ENCODE results near the gene HPN.
"Not testable (repeated sequence)": the region's sequence is repeated elsewhere in the genome, so short reads cannot be mapped to it uniquely, and the experiment has no call there.

Gene HPN

DNA sequence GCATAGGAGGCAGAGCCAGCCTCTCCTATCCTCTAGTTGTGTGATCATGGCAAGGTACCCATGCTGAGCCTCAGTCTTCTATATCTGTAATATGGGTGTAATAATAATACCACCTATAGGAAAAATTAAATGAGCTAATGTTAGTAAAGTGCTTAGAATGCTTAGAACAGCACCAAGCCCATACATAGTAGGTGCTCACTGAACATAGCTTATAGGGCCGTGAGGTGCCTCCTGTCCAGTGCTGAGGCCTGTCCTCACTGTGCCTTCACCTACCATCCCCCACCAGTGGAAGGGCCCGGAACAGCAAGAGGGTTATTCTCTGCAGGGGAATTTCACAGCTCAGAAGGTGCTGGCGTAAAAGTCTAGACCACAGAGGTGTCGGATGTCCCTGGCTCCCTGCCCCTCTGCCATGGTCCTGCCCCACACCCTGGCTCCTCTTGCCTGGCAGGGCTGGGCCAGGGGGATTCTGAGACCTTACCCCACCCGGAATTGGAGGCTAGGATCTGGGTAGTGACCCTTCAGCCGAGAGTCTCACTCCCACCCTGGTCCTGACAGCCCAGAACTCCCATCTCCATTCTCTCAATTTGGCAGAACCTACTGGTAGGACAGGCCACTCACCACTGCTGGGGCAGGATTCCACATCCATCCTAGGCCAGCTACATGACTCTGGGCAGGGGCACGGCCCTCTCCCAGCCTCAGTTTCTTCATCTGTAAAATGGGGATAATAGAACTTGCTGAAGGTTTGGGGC is 13.5 kb upstream of the HPN start:
- no peak for DNase-seq (ENCODE audit: low read depth)

DNA sequence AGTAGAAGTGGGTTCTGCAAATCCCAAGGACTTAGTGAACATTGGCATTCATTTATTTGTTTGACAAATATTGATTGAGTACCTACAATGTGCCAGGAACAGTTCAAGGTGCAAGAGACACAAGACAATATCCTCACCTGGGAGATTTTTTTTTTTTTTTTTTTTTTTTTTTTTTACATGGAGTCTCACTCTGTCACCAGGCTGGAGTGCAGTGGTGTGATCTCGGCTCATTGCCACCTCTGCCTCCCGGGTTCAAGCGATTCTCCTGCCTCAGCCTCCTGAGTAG is 13.0 kb upstream of the HPN start:
- DNase-seq (ENCODE audit: low read depth) = not testable (repeated sequence)

DNA sequence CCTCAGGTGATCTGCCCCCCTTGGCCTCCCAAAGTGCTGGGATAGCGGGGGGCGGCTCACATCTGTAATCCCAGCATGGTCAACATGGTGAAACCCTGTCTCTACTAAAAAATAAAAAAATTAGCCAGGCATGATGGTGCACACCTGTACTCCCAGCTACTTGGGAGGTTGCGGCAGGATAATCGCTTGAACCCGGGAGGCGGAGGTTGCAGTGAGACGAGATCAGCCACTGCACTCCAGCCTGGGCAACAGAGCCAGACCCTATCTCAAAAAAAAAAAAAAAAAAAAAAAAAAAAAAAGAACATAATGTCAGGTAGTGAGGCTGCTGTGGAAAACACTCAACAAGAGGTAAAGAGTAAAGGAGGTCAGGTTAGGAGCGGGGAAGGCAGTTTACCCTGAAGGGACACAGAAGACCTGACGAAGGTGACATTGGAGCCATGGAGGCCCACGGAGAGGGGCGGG is 12.2 kb upstream of the HPN start:
- DNase-seq (ENCODE audit: low read depth) = not testable (repeated sequence)

DNA sequence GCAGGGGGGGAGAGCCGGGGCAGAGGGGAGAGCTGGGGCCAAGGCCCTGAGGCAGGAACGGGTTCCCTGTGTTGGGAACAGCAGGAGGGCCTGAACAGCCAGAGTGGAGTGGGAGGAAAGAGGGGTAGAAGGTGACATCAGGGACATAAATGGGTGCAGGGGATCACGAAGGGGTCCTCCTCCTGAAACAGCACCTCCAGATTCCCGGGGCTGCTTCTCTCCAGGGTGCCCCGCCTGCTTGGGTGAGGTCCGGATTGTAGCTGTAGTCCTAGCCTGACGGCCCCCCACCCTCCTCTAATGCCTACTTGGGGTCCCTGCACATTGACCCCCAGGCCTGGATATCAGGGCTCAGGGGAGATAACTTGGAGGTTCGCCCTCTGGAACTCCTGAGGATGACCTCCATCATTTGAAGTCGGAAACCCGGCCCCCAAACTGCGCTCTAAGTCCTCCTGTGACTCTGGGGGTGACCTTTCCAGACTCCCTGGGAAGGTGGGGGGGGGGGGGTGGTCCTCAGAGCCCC is 11.7 kb upstream of the HPN start:
- DNase-seq (ENCODE audit: low read depth) = no peak

DNA sequence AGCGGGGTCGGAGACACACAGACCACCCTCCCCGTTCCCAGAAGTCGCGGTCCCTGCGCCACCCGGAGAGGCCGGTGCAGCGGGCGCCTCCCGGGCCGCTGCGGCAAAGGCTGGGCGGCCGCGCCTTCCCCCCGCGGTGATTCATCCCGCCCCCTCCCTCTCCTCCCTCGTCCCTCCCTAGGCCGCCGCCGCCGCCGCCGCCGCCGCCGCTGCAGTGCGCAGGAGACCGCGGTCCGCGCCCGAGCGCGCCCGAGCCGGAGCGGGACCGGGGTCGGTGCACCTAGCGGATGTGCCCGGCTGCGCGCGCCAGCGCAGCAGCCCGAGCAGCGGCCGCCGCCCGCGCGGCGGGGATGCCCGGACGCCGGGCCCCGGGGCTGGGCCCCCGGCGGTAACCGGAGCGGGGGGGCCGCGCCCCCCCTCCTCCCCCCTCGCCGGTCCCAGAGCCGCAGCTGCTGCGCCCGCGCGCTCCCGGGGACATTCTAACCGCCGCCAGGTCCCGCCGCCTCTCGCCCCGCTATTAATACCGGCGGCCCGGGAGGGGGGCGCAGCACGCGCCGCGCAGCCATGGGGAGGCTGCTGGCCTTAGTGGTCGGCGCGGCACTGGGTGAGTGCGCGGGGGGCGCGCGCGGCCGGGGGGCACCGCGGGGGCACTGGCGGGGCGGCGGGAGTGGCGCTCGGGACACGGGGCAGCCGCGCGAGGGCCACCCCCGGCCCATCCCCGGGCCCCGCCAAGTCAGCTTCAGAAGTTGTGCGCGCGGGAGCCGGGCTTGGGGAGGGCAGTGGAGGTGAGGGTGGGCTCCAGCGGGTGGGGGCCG is 11.1 kb upstream of the HPN start, which contains the start of gene SCN1B:
TSS of gene SCN1B (plus strand) at position 214 of the 815 bp plus-strand sequence. CDS start at position 565, 351 bp downstream.
- peak; percentile 56 for DNase-seq (ENCODE audit: low read depth)

DNA sequence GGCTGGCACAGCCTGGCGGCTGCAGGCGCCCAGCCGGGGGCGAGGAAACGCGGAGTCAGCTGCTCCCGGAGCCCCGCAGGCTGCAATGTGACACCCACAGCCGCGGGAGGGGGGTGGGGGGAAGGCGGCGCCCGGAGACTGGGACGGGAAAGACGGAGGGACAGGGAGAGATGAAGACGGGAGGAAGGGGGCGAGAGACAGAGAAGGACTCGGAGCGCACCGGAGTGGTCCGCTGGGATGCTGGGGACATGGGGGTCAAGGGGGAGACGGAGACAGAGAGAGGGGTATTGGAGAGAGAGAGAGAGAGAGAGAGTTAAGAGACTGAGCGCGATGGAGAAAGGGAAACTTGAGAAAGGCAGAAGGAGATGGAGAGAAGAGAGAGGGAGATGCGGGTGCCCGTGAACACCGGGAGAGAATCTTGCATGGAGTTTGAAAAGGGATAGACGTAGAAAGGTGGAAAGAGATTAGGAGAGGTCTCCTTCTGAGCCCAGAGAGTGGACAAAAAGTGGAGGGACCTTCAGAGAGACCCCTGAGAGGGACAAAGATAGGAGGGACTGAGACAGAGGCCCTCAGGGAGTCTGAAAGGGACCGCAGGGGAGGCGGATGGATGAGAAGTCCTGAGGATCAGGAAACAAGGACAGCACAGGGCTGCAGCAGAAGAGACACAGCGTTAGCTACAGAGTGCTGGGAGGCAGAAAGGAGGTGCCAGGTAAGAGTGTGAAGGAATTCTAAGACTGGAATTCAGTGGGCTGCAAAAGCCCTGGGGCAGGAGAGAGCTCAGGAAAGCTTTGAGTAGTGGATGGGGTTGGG is 10.2 kb upstream of the HPN start:
- no peak for DNase-seq (ENCODE audit: low read depth)

DNA sequence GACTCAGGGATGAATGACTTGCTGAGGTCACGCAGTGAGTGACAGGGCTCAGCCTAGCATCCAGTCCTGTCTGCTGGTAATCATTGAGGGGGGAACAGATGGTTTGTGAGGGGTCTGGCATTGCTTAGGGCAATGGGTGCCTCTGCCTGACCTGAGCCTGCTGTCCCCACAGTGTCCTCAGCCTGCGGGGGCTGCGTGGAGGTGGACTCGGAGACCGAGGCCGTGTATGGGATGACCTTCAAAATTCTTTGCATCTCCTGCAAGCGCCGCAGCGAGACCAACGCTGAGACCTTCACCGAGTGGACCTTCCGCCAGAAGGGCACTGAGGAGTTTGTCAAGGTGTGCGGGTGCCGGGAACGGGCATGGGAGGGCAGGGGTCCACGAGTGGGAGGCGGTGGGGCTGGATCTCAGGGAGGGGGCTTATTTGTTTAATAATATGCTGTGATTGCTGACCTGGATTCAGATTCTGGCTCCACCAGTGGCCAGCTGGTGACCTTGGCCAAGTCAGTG is 9.1 kb upstream of the HPN start:
- DNase-seq (ENCODE audit: low read depth) = no peak

DNA sequence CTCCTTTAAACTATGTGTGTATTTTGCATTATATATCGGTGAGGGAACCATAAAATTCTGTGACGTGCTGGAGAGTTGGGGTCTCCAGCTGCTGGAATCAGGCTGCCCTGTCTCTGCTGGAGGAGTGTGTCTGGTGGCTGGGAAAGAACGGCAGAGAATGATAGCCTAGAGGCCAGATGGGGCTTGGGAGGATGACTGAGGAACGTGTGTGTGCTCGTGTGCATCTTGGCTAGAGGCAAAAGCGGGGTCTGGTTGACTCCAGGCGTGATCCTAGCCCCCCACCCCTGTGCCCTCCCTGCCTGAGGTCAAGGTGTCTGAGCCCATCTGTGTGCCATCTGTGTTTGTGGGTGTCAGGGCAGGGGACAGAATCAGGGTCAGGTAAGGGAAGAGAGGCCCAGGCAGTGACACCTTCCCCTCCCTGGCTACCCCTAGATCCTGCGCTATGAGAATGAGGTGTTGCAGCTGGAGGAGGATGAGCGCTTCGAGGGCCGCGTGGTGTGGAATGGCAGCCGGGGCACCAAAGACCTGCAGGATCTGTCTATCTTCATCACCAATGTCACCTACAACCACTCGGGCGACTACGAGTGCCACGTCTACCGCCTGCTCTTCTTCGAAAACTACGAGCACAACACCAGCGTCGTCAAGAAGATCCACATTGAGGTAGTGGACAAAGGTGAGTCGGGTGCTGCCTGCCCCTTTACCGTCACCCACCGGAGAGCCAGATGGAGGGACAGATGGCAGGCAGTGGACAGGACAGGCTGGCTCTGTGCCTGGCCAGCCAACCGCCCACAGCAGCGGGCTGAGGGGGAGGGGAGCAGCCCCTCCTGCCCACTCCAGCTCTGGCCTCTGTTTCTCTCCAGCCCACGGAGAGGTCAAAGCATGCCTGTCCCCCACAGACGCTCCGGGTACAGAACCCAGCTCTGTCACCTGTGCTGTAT is 8.2 kb upstream of the HPN start:
- DNase-seq (ENCODE audit: low read depth) = no peak

DNA sequence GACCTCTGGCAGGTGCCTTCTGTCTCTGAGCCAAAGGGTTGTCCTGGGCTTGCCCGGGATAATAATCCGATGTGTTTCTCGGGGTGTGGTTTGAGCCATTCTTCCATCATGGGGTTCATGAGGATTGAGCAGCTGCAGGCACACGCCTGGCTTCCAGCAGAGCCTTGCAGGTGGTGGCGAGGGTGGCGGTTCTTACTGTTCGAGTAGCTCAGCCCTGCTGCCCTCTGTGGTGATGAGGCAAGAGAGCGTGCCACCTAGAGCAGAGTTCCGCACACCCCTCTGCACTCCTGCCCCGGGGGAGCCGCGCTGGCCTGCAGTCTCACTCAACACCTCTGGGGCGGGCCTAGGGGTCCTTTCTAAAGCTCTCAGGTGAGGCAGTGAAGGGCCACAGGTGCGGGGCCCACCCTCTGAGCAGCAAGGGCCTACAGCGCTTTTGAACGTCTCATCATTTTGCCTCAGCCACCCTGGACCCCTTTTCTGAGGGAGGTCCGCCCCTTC is 7.5 kb upstream of the HPN start:
- no peak for DNase-seq (ENCODE audit: low read depth)

DNA sequence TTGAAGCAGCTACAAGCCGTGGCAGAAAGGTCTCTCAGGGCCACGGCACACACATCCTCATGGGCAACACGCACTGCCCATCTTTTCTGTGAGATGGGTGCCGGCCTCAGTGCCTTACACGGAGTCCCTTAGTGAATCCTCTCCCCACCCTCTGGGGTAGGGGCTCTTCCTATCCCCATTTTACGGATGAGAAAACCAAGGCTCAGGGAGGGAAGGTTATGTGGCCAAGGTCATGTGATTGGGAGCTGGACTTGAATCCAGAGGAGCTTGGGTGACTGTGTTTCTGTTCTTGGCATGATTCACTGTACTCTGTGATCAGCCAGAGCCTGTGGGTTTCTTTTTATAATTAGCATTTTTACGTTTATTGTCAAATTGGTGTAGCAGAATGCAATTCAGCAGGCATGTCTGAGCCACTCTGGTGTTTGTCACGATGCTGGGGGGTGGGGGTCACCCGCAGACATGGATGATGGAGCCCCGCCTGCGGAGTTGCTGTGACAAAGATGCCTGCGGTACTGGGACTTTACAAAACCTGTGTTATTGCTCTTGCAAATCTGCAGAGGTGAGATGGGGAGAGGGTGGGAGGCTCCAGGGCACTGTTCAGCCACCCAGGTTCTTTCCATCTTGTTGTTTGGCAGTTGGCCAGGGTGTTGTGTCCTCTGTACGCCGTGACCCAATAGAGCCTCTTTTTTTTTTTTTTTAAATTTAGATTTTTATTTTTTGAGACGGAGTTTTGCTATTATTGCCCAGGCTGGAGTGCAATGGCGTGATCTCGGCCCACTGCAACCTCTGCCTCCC is 6.7 kb upstream of the HPN start:
- no peak for DNase-seq (ENCODE audit: low read depth)

DNA sequence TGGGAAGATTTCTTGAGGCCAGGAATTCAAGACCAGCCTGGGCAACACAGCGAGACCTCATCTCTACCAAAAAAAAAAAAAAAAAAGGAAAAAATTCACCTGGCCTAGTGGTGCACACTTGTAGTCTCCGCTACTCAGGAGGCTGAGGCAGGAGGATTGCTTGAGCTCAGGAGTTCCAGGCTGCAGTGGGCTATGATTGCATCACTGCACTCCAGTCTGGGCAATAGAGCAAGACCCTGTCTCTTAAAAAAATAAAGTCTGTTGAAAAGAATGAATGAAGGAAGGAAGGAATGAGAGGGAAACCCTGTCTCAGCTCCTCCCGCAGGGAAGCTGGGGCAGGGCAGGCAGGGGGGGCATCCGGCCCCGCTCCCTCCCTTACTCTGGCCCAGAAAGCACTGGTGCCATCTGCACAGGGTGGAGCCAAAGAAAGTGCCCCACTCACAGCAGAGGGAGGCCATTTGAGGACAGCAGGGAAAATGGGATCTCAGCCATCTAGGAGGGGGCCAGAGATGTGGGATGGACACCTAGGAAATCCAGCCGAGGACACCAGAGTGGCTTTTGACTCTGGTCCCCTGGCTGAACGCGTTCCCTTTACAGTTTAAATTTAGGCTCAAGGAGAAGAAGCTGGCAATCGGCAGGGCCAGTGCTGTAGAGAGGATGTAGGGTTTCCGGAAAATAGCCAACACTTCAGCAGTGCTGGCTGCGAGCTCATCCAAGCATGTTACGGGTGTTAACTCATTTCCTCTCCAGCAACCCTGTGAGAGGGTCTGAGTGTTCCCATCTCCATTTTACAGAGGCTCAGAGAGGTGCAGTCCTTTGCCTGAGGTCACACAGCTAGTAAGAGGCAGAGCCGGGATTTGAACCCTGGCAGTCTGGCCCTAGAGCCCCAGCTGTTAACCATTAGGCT is 3.6 kb upstream of the HPN start:
- DNase-seq (ENCODE audit: low read depth) = no peak

DNA sequence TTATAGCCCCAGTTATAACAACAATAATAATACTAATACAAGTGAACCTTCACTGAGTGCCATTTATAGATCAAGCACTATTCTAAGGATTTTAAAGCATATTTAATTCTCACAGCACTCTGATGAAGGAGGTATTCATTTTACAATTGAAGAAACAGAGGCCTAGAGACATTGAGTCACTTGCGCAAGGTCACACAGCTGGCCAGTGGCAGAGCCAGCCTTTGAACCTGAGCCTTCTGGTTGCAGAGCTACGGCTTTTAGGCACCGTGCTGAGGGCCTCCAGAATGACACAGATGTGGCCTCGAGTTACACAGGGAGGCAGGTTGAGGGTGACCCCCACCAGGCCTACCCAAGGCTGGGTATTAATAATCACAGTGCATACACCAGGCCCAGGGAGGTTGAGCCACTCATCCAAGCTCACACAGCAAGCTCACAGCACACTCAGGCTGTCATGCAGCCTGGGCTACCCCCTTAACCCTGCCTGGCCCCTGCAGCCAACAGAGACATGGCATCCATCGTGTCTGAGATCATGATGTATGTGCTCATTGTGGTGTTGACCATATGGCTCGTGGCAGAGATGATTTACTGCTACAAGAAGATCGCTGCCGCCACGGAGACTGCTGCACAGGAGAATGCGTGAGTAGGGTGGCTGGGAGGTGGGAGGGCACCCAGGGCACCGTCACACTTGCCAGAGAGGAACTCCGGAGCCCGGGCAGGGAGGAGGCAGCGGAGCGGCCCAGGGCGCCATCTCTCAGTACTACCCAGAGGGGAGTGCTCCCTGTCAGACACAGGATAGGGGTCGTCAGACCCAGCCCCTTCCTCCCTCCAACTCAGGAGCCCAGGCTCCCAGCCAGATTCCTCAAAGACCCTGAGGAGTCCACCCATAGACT is 2.7 kb upstream of the HPN start:
- no peak for DNase-seq (ENCODE audit: low read depth)

DNA sequence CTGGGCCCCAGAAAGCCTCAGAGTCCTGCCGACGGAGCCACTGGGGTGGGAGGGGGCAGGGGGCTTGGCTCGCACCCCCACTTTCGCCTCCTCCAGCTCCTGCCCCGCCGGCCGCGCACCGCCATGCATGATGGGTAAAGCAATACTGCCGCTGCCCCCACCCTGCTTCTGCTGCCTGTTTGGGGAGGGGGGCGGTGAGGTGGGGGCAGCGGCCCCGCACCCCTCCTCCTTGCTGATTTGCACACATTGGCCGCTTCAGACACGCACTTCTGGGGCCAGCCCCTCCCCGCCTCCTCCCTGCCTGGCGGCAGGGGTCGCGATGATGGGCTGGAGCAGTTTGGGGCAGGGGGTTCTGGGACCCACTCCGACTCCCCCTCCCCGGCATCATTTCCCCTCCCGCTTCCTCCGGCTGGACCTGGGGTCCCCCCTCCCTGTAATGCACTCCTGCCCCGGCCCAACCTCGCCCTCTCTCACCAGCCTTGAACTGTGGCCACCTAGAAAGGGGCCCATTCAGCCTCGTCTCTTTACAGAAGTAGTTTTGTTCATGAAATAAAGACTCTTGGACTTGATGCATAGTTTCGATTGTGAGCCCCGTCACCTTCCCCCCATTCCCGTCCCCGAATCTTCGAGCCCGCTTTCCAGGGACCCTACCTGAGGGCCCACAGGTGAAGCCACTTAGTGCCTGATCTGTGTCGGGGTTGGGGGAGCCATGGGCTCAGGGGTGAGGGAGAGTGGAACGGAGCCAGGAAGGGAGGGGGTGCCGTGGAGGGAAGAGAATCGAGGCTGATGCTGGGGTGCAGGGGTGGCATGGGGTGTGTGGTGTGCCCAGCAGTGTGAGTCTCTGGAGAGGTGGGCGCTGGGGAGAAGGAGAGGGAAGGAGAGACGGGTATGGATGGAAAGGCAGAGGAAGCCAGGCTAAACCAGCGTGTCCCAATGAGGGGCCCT is 1.4 kb upstream of the HPN start:
- no peak for DNase-seq (ENCODE audit: low read depth)

DNA sequence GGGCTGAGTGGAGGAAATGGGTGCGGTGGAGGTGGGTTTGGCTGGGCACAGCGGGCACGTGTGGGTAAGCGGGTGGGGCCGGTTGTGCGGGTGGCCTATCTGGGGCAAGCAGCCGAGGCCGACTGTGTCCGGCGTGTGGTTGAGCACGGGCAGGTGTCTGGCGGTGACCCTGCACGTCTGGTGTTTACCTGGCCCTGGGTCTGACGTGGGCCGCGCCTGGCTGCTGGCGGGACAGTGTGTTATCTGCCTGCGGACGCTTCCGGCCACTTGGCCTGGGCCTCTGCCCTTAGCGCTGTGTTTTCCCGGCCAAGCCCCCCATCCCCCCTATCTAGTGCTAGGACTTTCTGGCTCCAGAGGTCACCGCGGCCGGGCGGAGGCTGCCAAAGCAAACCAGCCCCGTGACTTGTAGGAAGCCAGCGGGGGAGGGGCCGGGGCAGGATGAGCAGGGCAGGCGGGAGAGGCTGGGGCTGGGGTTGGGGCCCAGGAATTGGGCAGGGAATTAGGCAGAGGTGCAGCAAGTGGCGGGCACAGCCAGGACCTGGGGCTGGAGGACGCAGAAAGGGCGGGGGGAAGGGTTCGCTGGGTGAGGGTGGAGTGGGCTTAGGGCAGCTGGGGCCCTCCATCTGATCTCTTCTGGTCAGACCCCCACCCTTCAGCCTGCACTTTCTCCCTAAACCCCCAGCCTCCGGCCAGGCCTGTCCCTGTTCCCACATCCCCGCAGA is 534 bp upstream of the HPN start:
- peak; percentile 8 for DNase-seq (ENCODE audit: low read depth)

DNA sequence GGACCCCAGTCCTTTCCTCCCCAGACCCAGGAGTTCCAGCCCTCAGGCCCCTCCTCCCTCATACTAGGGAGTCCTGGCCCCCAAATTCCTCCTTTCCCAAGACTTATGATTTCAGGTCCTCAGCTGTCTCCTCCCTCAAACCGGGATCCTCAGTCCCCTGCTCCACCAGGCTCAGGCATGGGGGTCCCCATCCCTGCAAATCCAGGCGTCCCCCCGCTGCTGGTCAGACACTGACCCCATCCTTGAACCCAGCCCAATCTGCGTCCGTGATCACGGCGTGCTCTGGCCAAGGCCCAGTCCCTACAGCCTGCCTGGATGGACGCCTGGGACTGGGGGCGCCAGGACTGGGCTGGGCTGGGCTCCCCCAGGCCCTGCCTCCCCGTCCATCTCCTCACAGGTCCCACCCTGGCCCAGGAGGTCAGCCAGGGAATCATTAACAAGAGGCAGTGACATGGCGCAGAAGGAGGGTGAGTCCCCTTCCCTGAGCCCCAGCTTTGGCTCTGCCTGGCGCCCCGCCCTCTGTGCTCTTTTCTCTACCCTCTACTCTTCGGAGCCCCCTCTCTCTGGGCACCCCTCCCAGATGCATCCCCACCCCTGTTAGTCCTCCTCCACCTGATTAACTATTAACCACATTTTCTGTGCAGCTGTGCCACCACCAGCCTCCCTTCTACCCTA is 672 bp downstream of the HPN start:
- no peak for DNase-seq (ENCODE audit: low read depth)

All from stimulated activated CD8-positive, alpha-beta memory T cell treated with anti-CD3 and anti-CD28 coated beads, Interleukin-12 subunit alpha, Interleukin-12 subunit beta, amount 100 ng/mL, for 4 hours (primary cell).